Activated CD8-positive, alpha-beta T cell treated with anti-CD3 and anti-CD28 coated beads, Interleukin-2, amount 10 ng/mL, durations not matched to agents 7 days and 5 days (primary cell): Measurements from ENCODE around the gene KRT71. TPM values are rescaled to one million over a fixed set of nuclear protein-coding genes. Genes with fewer than 3 reads are reported as not detected.

Experiments
- ATAC-seq: fragments of 150-1000 bp; cut with Tn5 transposase; one replicate; pipeline ENCODE4 v1.10.0; 2021; ENCODE audit warnings: moderate library complexity
- CTCF ChIA-PET: fragments of 350-600 bp; sonication (Branson Sonifier 250); formaldehyde crosslinking; loops from one replicate; lab custom pipeline; 2021; ENCODE audit warnings: antibody characterized with exemption; lab: Charles Lee
- POLR2A ChIA-PET: fragments of 350-600 bp; sonication (Branson Sonifier 250); formaldehyde crosslinking; loops from one replicate; lab custom pipeline; 2021; ENCODE audit warnings: antibody characterized with exemption; lab: Charles Lee
- DNase-seq: peaks from one replicate; pipeline ENCODE4 v3.0.0-alpha.2; 2020
- H3K27ac Mint-ChIP-seq: one replicate; pipeline ENCODE4 v1.8.0; 2021; ENCODE audit warnings: mild to moderate bottlenecking, mixed read lengths
- H3K27me3 Mint-ChIP-seq: one replicate; pipeline ENCODE4 v1.8.0; 2021; ENCODE audit warnings: low read depth, mixed read lengths
- H3K36me3 Mint-ChIP-seq: one replicate; pipeline ENCODE4 v1.8.0; 2021; ENCODE audit warnings: low read depth, mixed read lengths
- H3K4me1 Mint-ChIP-seq: one replicate; pipeline ENCODE4 v1.8.0; 2021; ENCODE audit warnings: low read depth, mixed read lengths
- H3K4me3 Mint-ChIP-seq: one replicate; pipeline ENCODE4 v1.8.0; 2021; ENCODE audit warnings: mild to moderate bottlenecking, mixed read lengths
- H3K9me3 Mint-ChIP-seq: one replicate; pipeline ENCODE4 v1.8.0; 2022; ENCODE audit warnings: mixed read lengths; ENCODE audit not compliant: insufficient read depth
- total RNA-seq, 2 experiments: library from RNA; stranded (reverse); gene quantifications; one replicate each; pipeline ENCODE4 v1.2.3, GENCODE V29; 2021

KRT71 gene
- total RNA-seq, 2 experiments from 2014 or later = not detected

- no peaks in the 10 kb centered on the region for H3K36me3 Mint-ChIP-seq
- ATAC-seq (no peak), DNase-seq (no peak)
- ChIA-PET POLR2A (no interaction called here), CTCF (interaction anchor here (1.1 to 20.3 kb wide), 2 partner anchors 205 to 298 kb away, joined by 4 to 736 read pairs; no protein-coding TSS in a partner anchor)
- no peak overlapping the region for H3K27ac Mint-ChIP-seq
- H3K9me3 Mint-ChIP-seq = no peaks in the 10 kb centered on the region
- H3K4me1 Mint-ChIP-seq = peaks cover 3% of the 10 kb centered on the region
- H3K4me3 Mint-ChIP-seq = no peak overlapping the region
- H3K27me3 Mint-ChIP-seq = peaks cover 10% of the 10 kb centered on the region
Measured at GRCh38 chr12:52577316-52577715, 24.4 kb upstream of the KRT71 start.

GRCh38 chr12:52575948-52576347 lies 23.0 kb upstream of the KRT71 start:
- Mint-ChIP-seq H3K27ac (no peak overlapping the region), H3K4me1 (peaks cover 6% of the 10 kb centered on the region), H3K36me3 (no peaks in the 10 kb centered on the region), H3K4me3 (no peak overlapping the region), H3K27me3 (peaks cover 11% of the 10 kb centered on the region), H3K9me3 (no peaks in the 10 kb centered on the region)
- ChIA-PET POLR2A (interaction anchor here (0.7 kb wide), 1 partner anchor 284 kb away, joined by 3 read pairs; no protein-coding TSS in a partner anchor), CTCF (interaction anchor here (1.1 to 20.3 kb wide), 2 partner anchors 204 to 300 kb away, joined by 4 to 736 read pairs; no protein-coding TSS in a partner anchor)
- no peak for ATAC-seq
- no peak for DNase-seq

- peaks cover 12% of the 10 kb centered on the region for H3K27me3 Mint-ChIP-seq
- POLR2A ChIA-PET = interaction anchor here (1.1 kb wide), 1 partner anchor 168 kb away, joined by 3 read pairs; no protein-coding TSS in a partner anchor
- DNase-seq = no peak
Measured at GRCh38 chr12:52575256-52575655, 22.3 kb upstream of the KRT71 start.

GRCh38 chr12:52573743-52574142 lies 20.8 kb upstream of the KRT71 start, which contains the start of gene KRT74:
KRT74 (minus strand) TSS chr12:52573843; CDS start chr12:52573777, 66 bp downstream.
- POLR2A ChIA-PET = no interaction called here
- Mint-ChIP-seq H3K27ac (no peak within 1 kb of the TSS), H3K9me3 (no peaks in the 10 kb centered on the region), H3K27me3 (peaks cover 14% of the 10 kb centered on the region), H3K4me3 (no peak within 1 kb of the TSS), H3K36me3 (no peaks in the 10 kb centered on the region), H3K4me1 (peaks cover 6% of the 10 kb centered on the region)
- CTCF ChIA-PET = interaction anchor here (1.0 to 20.3 kb wide), 4 partner anchors 10 to 302 kb away, joined by 3 to 736 read pairs (median 6); no protein-coding TSS in a partner anchor
- ATAC-seq (no peak), DNase-seq (no peak)

More at GRCh38 chr12:52575256-52575655, 22.3 kb upstream of the KRT71 start:
- ATAC-seq = no peak
- H3K36me3 Mint-ChIP-seq = no peaks in the 10 kb centered on the region
- no peak overlapping the region for H3K4me3 Mint-ChIP-seq
- no peaks in the 10 kb centered on the region for H3K9me3 Mint-ChIP-seq
- H3K4me1 Mint-ChIP-seq = peaks cover 6% of the 10 kb centered on the region
- CTCF ChIA-PET = interaction anchor here (2.1 to 20.3 kb wide), 2 partner anchors 10 to 300 kb away, joined by 7 to 736 read pairs; no protein-coding TSS in a partner anchor
- H3K27ac Mint-ChIP-seq = no peak overlapping the region

- H3K4me3 Mint-ChIP-seq = no peak overlapping the region
- H3K27me3 Mint-ChIP-seq = peaks cover 14% of the 10 kb centered on the region
- DNase-seq (no peak), ATAC-seq (no peak)
- H3K27ac Mint-ChIP-seq = no peak overlapping the region
- ChIA-PET POLR2A (no interaction called here), CTCF (interaction anchor here (1.0 to 20.3 kb wide), 3 partner anchors 10 to 302 kb away, joined by 5 to 736 read pairs (median 7); no protein-coding TSS in a partner anchor)
- peaks cover 6% of the 10 kb centered on the region for H3K4me1 Mint-ChIP-seq
- H3K9me3 Mint-ChIP-seq = no peaks in the 10 kb centered on the region
- no peaks in the 10 kb centered on the region for H3K36me3 Mint-ChIP-seq
Measured at GRCh38 chr12:52573306-52573705, 20.4 kb upstream of the KRT71 start.

- DNase-seq (no peak), ATAC-seq (no peak)
- peaks cover 6% of the 10 kb centered on the region for H3K4me1 Mint-ChIP-seq
- POLR2A ChIA-PET = no interaction called here
- peaks cover 14% of the 10 kb centered on the region for H3K27me3 Mint-ChIP-seq
- H3K27ac Mint-ChIP-seq = no peak overlapping the region
- H3K9me3 Mint-ChIP-seq = no peaks in the 10 kb centered on the region
- no peaks in the 10 kb centered on the region for H3K36me3 Mint-ChIP-seq
- CTCF ChIA-PET = no interaction called here
- no peak overlapping the region for H3K4me3 Mint-ChIP-seq
Measured at GRCh38 chr12:52570511-52570910, 17.6 kb upstream of the KRT71 start.

- Mint-ChIP-seq H3K4me3 (no peak overlapping the region), H3K36me3 (no peaks in the 10 kb centered on the region), H3K9me3 (no peaks in the 10 kb centered on the region), H3K27me3 (peaks cover 25% of the 10 kb centered on the region), H3K4me1 (peaks cover 3% of the 10 kb centered on the region), H3K27ac (no peak overlapping the region)
- ATAC-seq (no peak), DNase-seq (no peak)
- ChIA-PET CTCF (interaction anchor here (0.9 kb wide), 1 partner anchor 312 kb away, joined by 3 read pairs; no protein-coding TSS in a partner anchor), POLR2A (no interaction called here)
Measured at GRCh38 chr12:52568111-52568510, 15.2 kb upstream of the KRT71 start.

- Mint-ChIP-seq H3K4me1 (no peaks in the 10 kb centered on the region), H3K4me3 (no peak overlapping the region), H3K36me3 (no peaks in the 10 kb centered on the region), H3K9me3 (no peaks in the 10 kb centered on the region), H3K27me3 (peaks cover 20% of the 10 kb centered on the region), H3K27ac (no peak overlapping the region)
- CTCF ChIA-PET = interaction anchor here (0.6 to 1.5 kb wide), 4 partner anchors 195 to 318 kb away, joined by 3 to 5 read pairs (median 4); no protein-coding TSS in a partner anchor
- POLR2A ChIA-PET = no interaction called here
- peak; percentile 49 for ATAC-seq
- no peak for DNase-seq
Measured at GRCh38 chr12:52566847-52567291, 13.9 kb upstream of the KRT71 start.

- no peaks in the 10 kb centered on the region for H3K36me3 Mint-ChIP-seq
- no peak overlapping the region for H3K27ac Mint-ChIP-seq
- H3K27me3 Mint-ChIP-seq = peaks cover 21% of the 10 kb centered on the region
- no peak for ATAC-seq
- H3K4me3 Mint-ChIP-seq = no peak overlapping the region
- CTCF ChIA-PET = no interaction called here
- POLR2A ChIA-PET = no interaction called here
- no peaks in the 10 kb centered on the region for H3K9me3 Mint-ChIP-seq
- DNase-seq = no peak
- no peaks in the 10 kb centered on the region for H3K4me1 Mint-ChIP-seq
Measured at GRCh38 chr12:52564582-52564981, 11.6 kb upstream of the KRT71 start.

GRCh38 chr12:52561880-52562449 lies 9.0 kb upstream of the KRT71 start:
- Mint-ChIP-seq H3K27me3 (peaks cover 27% of the 10 kb centered on the region), H3K4me1 (no peaks in the 10 kb centered on the region), H3K36me3 (no peaks in the 10 kb centered on the region), H3K9me3 (no peaks in the 10 kb centered on the region), H3K27ac (no peak overlapping the region), H3K4me3 (no peak overlapping the region)
- POLR2A ChIA-PET = interaction anchor here (0.5 kb wide), 1 partner anchor 399 kb away, joined by 3 read pairs; no protein-coding TSS in a partner anchor
- ATAC-seq = no peak
- no peak for DNase-seq
- CTCF ChIA-PET = interaction anchor here (0.6 to 1.0 kb wide), 3 partner anchors 101 to 323 kb away, joined by 3 read pairs; no protein-coding TSS in a partner anchor

GRCh38 chr12:52559979-52560378 lies 7.0 kb upstream of the KRT71 start:
- Mint-ChIP-seq H3K4me3 (no peak overlapping the region), H3K4me1 (no peaks in the 10 kb centered on the region), H3K27me3 (peaks cover 28% of the 10 kb centered on the region), H3K36me3 (no peaks in the 10 kb centered on the region), H3K27ac (no peak overlapping the region), H3K9me3 (no peaks in the 10 kb centered on the region)
- POLR2A ChIA-PET = no interaction called here
- CTCF ChIA-PET = interaction anchor here (1.5 kb wide), 1 partner anchor 320 kb away, joined by 4 read pairs; no protein-coding TSS in a partner anchor
- no peak for ATAC-seq
- DNase-seq = no peak
